ENCODE results near the gene COL23A1. TPM values are rescaled to one million over a fixed set of nuclear protein-coding genes. Genes with fewer than 3 reads are reported as not detected.

Gene COL23A1
- total and polyA plus RNA-seq, 2 of the 8 experiments (the other 6 are each of a cell fraction or from before 2014, with no cell fraction given) = 3.1 to 4.7 TPM

DNA sequence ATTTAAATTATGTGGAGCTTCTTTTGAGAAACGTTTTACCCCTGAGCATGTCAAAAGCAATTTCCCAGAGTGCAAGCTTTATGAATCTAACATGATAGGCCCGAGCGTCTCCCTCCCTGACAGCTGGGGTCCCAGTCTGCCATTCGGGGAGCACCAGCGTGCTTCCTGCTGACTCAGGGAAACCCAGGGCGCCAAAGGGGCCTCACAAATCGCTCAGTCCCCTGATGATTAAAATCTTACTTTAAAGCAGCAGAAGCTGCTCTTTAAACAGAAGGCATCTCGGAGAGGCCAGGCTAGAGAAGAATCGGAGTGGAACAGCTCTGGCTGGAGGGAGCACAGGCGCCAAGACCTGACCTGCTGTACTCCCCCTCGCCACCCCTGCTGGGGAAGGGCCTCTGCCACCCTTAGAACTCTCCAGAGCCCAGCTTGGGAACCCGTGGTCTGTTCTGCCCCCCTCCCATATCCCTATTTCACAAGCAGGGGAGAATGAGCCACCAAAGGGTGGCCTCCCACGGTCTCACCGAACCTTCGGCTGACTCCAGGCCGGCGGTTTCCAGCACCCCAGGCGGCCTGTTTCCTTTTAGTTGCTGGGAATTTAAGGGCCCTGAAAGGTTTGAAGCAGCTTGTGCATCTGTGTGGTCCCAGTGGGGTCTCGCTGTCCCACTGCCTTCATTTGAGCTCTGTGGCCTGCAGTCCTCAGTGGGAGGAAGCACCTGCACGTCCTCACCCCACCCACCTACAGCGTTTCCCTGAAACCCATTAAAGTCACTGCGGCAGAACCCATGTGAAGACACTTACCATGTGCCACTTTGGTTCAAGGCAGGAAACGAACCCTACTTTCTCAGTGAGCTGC, 147.6 kb downstream of the COL23A1 start:
- H2BK20ac ChIP-seq (ENCODE audit: low read length) = no peak overlapping the region
- H4K20me1 ChIP-seq (replicated peaks in 1 of 2; ENCODE audit: control insufficient read depth in 1 of 2, insufficient read depth in 2 of 2, low read length in 2 of 2) = no peaks in the 10 kb centered on the region
- peaks cover 0 to 4% (median 0%) of the 10 kb centered on the region in 4 experiments; a peak in 3 of 7 replicates for H3K4me1 ChIP-seq (replicated peaks in 1 of 4; ENCODE audit: control insufficient read depth in 3 of 4, insufficient read depth in 4 of 4, low read length in 3 of 4)
- no peak overlapping the region for H3K4me3 ChIP-seq (ENCODE audit: extremely low read depth in 1 of 4, insufficient read depth in 2 of 4, low read depth in 3 of 4, low read length in 4 of 4)
- 0 out of 2 replicates have a peak overlapping the region, but pooled peaks have one; percentile 60 for H3K18ac ChIP-seq (ENCODE audit: extremely low read depth, low read length)
- FAIRE-seq = no peak
- H2BK12ac ChIP-seq (ENCODE audit: low read depth, low read length) = no peak overlapping the region; the same call in 1 of the 2 replicates
- H2BK5ac ChIP-seq (ENCODE audit: low read depth, low read length) = no peak overlapping the region
- POLR2A ChIA-PET (ENCODE audit: partially characterized antibody) = interaction anchor here (1.2 kb wide), 1 partner anchor 11 kb away, joined by 5 read pairs; no protein-coding TSS in a partner anchor
- H3K79me1 ChIP-seq (ENCODE audit: low read depth, low read length) = no peaks in the 10 kb centered on the region; the same call in 1 of the 2 replicates
- no peak overlapping the region for H3K4ac ChIP-seq (replicated peaks; ENCODE audit: insufficient read length, low read depth, low read length)
- no peak overlapping the region for H2BK15ac ChIP-seq (ENCODE audit: low read length)
- H4K91ac ChIP-seq (replicated peaks; ENCODE audit: insufficient read length, low read length) = no peak overlapping the region
- H3K27ac ChIP-seq (ENCODE audit: low read depth, low read length) = no peak overlapping the region
- H4K8ac ChIP-seq (ENCODE audit: extremely low read depth, insufficient read depth, low read length) = no peak overlapping the region; the same call in 1 of the 2 replicates
- TF ChIP-seq FOSL1 (IDR thresholded peaks at IDR 0.05; ENCODE audit: insufficient read depth, low read depth, low read length) (no peak), CBX8 (IDR thresholded peaks at IDR 0.05; ENCODE audit: borderline replicate concordance, low read depth, low read length) (no peak), KDM5A (IDR thresholded peaks at IDR 0.05; ENCODE audit: low read length) (no peak), MAFK (IDR thresholded peaks at IDR 0.05; ENCODE audit: low read depth, low read length) (peak; percentile 47; the same call in 1 of the 2 replicates)
- H3K23ac ChIP-seq (ENCODE audit: insufficient read length) = no peak overlapping the region
- DNase-seq (ENCODE audit: low read depth in 1 of 2, low spot score in 2 of 2) = no peak
- no peaks in the 10 kb centered on the region for H3K23me2 ChIP-seq (ENCODE audit: low read depth, low read length)
- H3K56ac ChIP-seq (replicated peaks; ENCODE audit: insufficient read length, low read depth, low read length) = no peak overlapping the region
- no peak overlapping the region for H2BK120ac ChIP-seq (replicated peaks; ENCODE audit: low read depth, low read length)
- 90% methylated on average over 23 of the region's 23 CpGs; no CpG with 5 or more reads in 1 of the 2 experiments for WGBS, 2 experiments (ENCODE audit: extremely low coverage in 1 of 2, insufficient coverage in 1 of 2, insufficient read length in 1 of 2, insufficient replicate concordance in 2 of 2, low coverage in 1 of 2, low lambda C conversion rate in 2 of 2, missing lambda C conversion rate in 1 of 2)
- H3K27me3 ChIP-seq (replicated peaks in 1 of 4; ENCODE audit: control insufficient read depth in 3 of 4, extremely low read depth in 1 of 4, insufficient read depth in 3 of 4, low read length in 3 of 4) = no peaks in the 10 kb centered on the region
- no peak overlapping the region for H2AK5ac ChIP-seq (ENCODE audit: low read depth, low read length)
- H3K9me3 ChIP-seq (ENCODE audit: insufficient read depth in 2 of 2, low read depth in 1 of 2, low read length in 1 of 2) = no peaks in the 10 kb centered on the region
- no peaks in the 10 kb centered on the region for H3K79me2 ChIP-seq (ENCODE audit: control insufficient read depth in 1 of 2, insufficient read depth in 2 of 2, low read length in 2 of 2)
- no peak overlapping the region for H2AFZ ChIP-seq (ENCODE audit: low read length)
- no peak overlapping the region for H3K14ac ChIP-seq (ENCODE audit: insufficient read length)
- no peak overlapping the region for H3K4me2 ChIP-seq (ENCODE audit: insufficient read depth in 1 of 2, low read depth in 2 of 2, low read length in 2 of 2)
- H3K9ac ChIP-seq (replicated peaks in 1 of 4; ENCODE audit: extremely low read depth in 1 of 4, low read depth in 3 of 4, low read length in 3 of 4) = no peak overlapping the region
- CTCF ChIA-PET (ENCODE audit: partially characterized antibody) = interaction anchor here (0.6 to 2.0 kb wide), 12 partner anchors 14 to 1516 kb away, joined by 3 to 8 read pairs (median 4); no protein-coding TSS in a partner anchor
- H4K5ac ChIP-seq (ENCODE audit: insufficient read length, low read depth, low read length) = no peak overlapping the region
- no peaks in the 10 kb centered on the region for H3K36me3 ChIP-seq (ENCODE audit: control insufficient read depth in 2 of 4, insufficient read depth in 4 of 4, low read length in 3 of 4)

All from H1 (cell line).